HUES48 (cell line): ENCODE data around the gene RPL22.
A peak's percentile ranks its signal among the peaks of the same experiment; 100 is the strongest.

ENCODE experiments used
- H3K27ac ChIP-seq: one replicate; pipeline ENCODE4 v1.7.0; 2013; ENCODE audit warnings: low read depth, low read length, inconsistent platforms
- H3K27me3 ChIP-seq: 2 replicates; pipeline ENCODE4 v1.6.1; 2013; ENCODE audit warnings: mild to moderate bottlenecking, low read length; ENCODE audit not compliant: control insufficient read depth, insufficient read depth
- H3K36me3 ChIP-seq: 2 replicates; pipeline ENCODE4 v1.6.1; 2013; ENCODE audit warnings: low read length; ENCODE audit not compliant: control insufficient read depth, insufficient read depth
- H3K4me1 ChIP-seq: 2 replicates; pipeline ENCODE4 v1.6.1; 2013; ENCODE audit warnings: mild to moderate bottlenecking, low read length; ENCODE audit not compliant: control insufficient read depth, insufficient read depth
- H3K4me3 ChIP-seq: 2 replicates; pipeline ENCODE4 v1.5.1; 2013; ENCODE audit warnings: mild to moderate bottlenecking, low read depth, low read length
- H3K9ac ChIP-seq: 2 replicates; pipeline ENCODE4 v1.6.1; 2013; ENCODE audit warnings: mild to moderate bottlenecking, low read depth, low read length, moderate library complexity
- H3K9me3 ChIP-seq: 2 replicates; pipeline ENCODE4 v1.6.1; 2013; ENCODE audit warnings: low read length; ENCODE audit not compliant: control insufficient read depth, insufficient read depth

The RPL22 gene

DNA sequence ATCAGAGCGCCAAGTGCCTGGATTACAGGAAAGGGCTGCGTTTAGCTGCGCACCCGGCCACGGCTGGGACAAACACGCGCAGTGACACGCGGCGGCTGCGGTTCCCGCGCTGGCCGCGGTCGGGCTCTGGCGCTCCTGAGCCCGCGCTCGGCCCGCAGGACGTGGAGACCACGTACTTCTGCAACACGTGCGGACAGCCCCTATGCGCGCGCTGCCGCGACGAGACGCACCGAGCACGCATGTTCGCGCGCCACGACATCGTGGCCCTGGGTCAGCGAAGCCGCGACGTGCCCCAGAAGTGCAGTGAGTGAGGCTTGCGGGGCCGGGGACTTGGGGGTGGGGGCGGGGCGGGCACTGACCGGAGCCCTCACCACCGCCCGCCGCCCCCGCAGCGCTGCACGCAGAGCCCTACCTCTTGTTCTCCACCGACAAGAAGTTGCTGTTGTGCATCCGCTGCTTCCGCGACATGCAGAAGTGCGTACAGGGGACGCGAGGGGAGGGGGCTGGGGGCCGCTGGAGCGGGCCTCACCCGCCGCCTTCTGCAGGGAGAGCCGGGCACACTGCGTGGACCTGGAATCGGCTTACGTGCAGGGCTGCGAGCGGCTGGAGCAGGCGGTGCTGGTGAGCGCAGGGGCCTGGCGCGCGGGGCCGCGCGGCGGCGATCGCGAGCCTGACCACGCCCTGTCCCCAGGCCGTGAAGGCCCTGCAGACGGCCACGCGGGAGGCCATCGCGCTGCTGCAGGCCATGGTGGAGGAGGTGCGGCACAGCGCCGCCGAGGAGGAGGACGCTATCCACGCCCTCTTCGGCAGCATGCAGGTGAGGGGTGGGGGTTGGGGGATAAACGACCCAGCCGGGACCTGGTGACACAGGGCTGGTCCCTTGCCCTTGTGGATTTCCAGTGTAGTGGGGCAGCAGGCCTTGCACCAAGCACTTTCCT lies 9.6 kb upstream of the RPL22 start:
- Histone ChIP-seq H3K4me3 (peak overlapping the region; percentile 61), H3K9me3 (no peaks in the 10 kb centered on the region), H3K27me3 (peaks cover 42% of the 10 kb centered on the region), H3K9ac (no peak overlapping the region), H3K36me3 (no peaks in the 10 kb centered on the region), H3K4me1 (peaks cover 15% of the 10 kb centered on the region), H3K27ac (no peak overlapping the region)

GRCh38 chr1:6207921-6208320 lies 8.5 kb upstream of the RPL22 start:
- Histone ChIP-seq H3K36me3 (no peaks in the 10 kb centered on the region), H3K4me3 (no peak overlapping the region), H3K9me3 (no peaks in the 10 kb centered on the region), H3K27ac (no peak overlapping the region), H3K9ac (no peak overlapping the region), H3K27me3 (peaks cover 42% of the 10 kb centered on the region), H3K4me1 (peaks cover 15% of the 10 kb centered on the region)

GRCh38 chr1:6207075-6207885 lies 7.9 kb upstream of the RPL22 start:
- peaks cover 42% of the 10 kb centered on the region for H3K27me3 ChIP-seq
- H3K36me3 ChIP-seq = no peaks in the 10 kb centered on the region
- no peaks in the 10 kb centered on the region for H3K9me3 ChIP-seq
- no peak overlapping the region for H3K9ac ChIP-seq
- H3K4me3 ChIP-seq = no peak overlapping the region
- peaks cover 15% of the 10 kb centered on the region for H3K4me1 ChIP-seq
- no peak overlapping the region for H3K27ac ChIP-seq

DNA sequence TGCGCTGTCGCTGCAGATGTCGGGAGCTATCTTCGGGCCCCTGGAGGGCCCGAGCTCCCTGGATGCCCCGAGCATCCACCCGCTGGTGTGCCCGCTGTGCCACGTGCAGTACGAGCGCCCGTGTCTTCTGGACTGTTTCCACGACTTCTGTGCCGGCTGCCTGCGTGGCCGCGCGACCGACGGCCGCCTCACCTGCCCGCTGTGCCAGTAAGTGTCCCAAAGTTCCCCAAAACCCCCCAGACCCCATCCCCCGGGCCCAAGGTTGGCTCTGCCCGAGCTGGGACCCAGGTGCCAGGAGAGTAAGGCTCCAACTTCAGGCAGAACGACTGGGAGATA lies 7.1 kb upstream of the RPL22 start:
- H3K9me3 ChIP-seq = no peaks in the 10 kb centered on the region
- no peak overlapping the region for H3K9ac ChIP-seq
- no peak overlapping the region for H3K27ac ChIP-seq
- H3K4me3 ChIP-seq = peak overlapping the region; percentile 69
- H3K36me3 ChIP-seq = no peaks in the 10 kb centered on the region
- peaks cover 42% of the 10 kb centered on the region for H3K27me3 ChIP-seq
- H3K4me1 ChIP-seq = peaks cover 15% of the 10 kb centered on the region

GRCh38 chr1:6205849-6206519 lies 6.6 kb upstream of the RPL22 start, which contains the start of gene RNF207:
Gene RNF207, plus strand, starts transcription at chr1:6206119. Its CDS starts 417 bp downstream, at chr1:6206536.
- H3K4me3 ChIP-seq = peak within 1 kb of the TSS; percentile 69
- H3K27me3 ChIP-seq = peaks cover 42% of the 10 kb centered on the region
- H3K27ac ChIP-seq = peak within 1 kb of the TSS; percentile 62
- H3K4me1 ChIP-seq = peaks cover 15% of the 10 kb centered on the region
- no peaks in the 10 kb centered on the region for H3K9me3 ChIP-seq
- H3K36me3 ChIP-seq = no peaks in the 10 kb centered on the region
- H3K9ac ChIP-seq = no peak within 1 kb of the TSS

GRCh38 chr1:6202256-6202655 lies 2.9 kb upstream of the RPL22 start:
- Histone ChIP-seq H3K9ac (no peak overlapping the region), H3K36me3 (peaks cover 9% of the 10 kb centered on the region), H3K9me3 (no peaks in the 10 kb centered on the region), H3K27ac (no peak overlapping the region), H3K27me3 (peaks cover 17% of the 10 kb centered on the region), H3K4me1 (peaks cover 24% of the 10 kb centered on the region), H3K4me3 (no peak overlapping the region)

- peak overlapping the region; percentile 91 for H3K27ac ChIP-seq
- H3K9ac ChIP-seq = peak overlapping the region; percentile 97
- peak overlapping the region; percentile 89 for H3K4me3 ChIP-seq
- H3K27me3 ChIP-seq = no peaks in the 10 kb centered on the region
- H3K4me1 ChIP-seq = peaks cover 21% of the 10 kb centered on the region
- H3K36me3 ChIP-seq = peaks cover 28% of the 10 kb centered on the region
- H3K9me3 ChIP-seq = no peaks in the 10 kb centered on the region
These were observed 904 bp upstream of the RPL22 start for GRCh38 chr1:6200188-6200809.

DNA sequence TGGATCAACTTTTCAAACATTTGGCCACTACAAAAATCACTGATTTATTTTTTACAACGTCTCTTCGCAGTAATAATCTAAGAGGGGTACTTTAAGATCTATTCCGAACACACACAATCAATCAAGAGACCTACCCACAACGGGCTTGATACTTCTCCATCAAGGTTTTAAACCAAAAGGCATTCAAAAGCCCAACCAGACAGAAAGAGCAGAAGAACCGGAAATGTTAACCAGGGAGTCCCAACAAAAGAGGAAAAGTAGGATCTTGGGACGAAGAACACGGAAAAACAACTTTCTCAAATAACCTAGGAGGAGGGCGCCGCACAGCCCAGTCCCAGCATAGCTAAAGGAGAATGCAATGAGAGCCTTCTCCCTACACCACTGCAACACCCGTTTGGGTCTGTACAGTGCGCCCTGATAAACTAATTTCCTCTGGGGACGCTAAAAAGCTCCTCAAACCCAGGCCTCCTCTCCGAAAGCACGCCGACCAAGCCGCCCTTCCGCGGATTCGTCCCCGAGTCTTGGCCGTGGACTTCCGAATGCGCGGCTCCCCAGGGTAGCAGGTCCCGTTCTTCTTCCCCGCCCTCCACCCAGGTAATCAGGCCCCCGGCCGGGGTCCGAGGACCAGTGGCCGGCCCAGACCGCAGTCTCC lies 623 bp downstream of the RPL22 start:
- H3K27me3 ChIP-seq = no peaks in the 10 kb centered on the region
- peaks cover 16% of the 10 kb centered on the region for H3K4me1 ChIP-seq
- H3K27ac ChIP-seq = peak overlapping the region; percentile 91
- H3K9ac ChIP-seq = peak overlapping the region; percentile 97
- H3K4me3 ChIP-seq = peak overlapping the region; percentile 89
- H3K36me3 ChIP-seq = peaks cover 43% of the 10 kb centered on the region
- no peaks in the 10 kb centered on the region for H3K9me3 ChIP-seq

DNA sequence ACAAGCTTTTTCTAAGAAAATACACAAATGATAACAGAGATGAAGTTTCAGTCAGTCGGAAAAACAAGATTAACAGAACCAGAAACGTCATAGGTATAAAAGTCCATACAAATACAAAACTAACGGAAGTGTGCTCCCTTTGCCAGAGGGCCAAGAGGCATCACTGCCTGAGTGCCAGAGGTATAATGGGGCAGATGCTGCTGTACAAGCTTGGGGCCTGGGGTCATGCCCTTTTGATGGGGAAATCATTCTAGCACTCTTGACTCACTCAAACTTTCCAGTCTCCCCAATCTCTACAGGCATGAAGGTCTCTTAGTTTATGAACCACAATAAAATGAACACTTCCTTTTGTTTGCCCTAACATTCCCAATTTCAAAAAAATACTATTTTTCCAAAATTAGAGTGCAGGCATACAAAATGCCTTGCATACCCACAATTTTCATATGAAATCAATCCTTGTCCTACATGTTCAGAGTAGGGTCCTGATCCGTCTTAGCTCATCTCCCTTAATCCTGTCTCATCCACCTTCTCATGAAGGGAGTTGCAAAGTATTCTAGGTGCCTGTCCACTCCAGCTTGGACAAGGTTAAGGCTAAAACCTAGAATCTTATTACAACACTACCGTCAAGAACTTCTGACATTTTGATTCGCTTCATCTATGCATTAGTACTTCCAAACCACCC lies 1.5 kb downstream of the RPL22 start:
- peak overlapping the region; percentile 89 for H3K4me3 ChIP-seq
- H3K36me3 ChIP-seq = peaks cover 51% of the 10 kb centered on the region
- no peaks in the 10 kb centered on the region for H3K9me3 ChIP-seq
- peaks cover 16% of the 10 kb centered on the region for H3K4me1 ChIP-seq
- H3K27me3 ChIP-seq = no peaks in the 10 kb centered on the region
- no peak overlapping the region for H3K27ac ChIP-seq
- peak overlapping the region; percentile 97 for H3K9ac ChIP-seq

DNA sequence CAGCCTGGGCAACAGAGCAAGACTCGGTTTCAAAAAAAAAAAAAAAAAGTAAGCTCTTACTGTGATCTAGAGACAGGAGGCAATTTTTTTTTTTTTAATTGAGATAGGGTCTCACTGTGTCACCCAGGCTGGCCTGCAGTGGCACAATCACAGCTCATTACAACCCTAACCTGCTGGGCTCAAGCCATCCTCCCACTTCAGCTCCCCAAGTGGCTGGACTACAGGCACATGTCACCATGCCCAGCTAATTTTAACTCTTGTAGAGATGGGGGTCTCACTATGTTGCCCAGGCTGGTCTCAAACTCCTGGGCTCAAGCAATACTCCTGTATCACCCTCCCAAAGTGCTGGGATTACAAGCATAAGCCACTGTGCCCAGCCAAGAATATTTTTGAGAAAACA lies 7.4 kb downstream of the RPL22 start:
- H3K9ac ChIP-seq = no peak overlapping the region
- H3K36me3 ChIP-seq = peaks cover 93% of the 10 kb centered on the region
- no peak overlapping the region for H3K4me3 ChIP-seq
- no peak overlapping the region for H3K27ac ChIP-seq
- H3K4me1 ChIP-seq = no peaks in the 10 kb centered on the region
- no peaks in the 10 kb centered on the region for H3K27me3 ChIP-seq
- H3K9me3 ChIP-seq = no peaks in the 10 kb centered on the region
